ENCODE results near the gene EPPIN.

DNA sequence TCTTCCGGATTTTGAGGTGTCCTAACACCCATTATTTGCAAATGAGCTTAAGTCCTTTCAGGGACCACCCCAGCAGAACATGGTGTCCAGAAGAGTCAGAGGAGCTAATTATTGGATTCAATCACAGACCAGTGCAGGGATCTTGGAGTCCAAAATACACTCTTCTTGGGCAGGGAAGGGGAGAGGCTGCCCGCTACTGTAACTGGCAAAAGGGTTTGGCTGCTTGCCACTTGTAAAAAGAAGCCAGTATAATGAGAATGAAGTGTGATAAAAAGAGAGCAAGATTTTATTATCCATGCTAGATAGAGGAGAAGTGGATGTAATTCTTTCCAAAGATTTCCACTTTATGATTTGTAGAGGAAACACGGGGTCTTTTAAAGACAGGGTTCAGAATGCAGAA, 51.0 kb downstream of the EPPIN start:
- TF ChIP-seq, protein P1, sequence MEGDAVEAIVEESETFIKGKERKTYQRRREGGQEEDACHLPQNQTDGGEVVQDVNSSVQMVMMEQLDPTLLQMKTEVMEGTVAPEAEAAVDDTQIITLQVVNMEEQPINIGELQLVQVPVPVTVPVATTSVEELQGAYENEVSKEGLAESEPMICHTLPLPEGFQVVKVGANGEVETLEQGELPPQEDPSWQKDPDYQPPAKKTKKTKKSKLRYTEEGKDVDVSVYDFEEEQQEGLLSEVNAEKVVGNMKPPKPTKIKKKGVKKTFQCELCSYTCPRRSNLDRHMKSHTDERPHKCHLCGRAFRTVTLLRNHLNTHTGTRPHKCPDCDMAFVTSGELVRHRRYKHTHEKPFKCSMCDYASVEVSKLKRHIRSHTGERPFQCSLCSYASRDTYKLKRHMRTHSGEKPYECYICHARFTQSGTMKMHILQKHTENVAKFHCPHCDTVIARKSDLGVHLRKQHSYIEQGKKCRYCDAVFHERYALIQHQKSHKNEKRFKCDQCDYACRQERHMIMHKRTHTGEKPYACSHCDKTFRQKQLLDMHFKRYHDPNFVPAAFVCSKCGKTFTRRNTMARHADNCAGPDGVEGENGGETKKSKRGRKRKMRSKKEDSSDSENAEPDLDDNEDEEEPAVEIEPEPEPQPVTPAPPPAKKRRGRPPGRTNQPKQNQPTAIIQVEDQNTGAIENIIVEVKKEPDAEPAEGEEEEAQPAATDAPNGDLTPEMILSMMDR (IDR thresholded peaks at IDR 0.05 in 8 of 11, conservative IDR thresholded peaks at IDR 0.05 in 3 of 11) = no peak
- no peak for TF ChIP-seq POLR2A (IDR thresholded peaks at IDR 0.05)
